Esophagus muscularis mucosa (tissue), 4 donors: ENCODE results near the gene PHLDB1. TPM values are rescaled to one million over a fixed set of nuclear protein-coding genes. Genes with fewer than 3 reads are reported as not detected.

Experiments
- DNase-seq: peaks from one replicate; pipeline ENCODE4 v3.0.0-alpha.2; 2017; ENCODE audit errors: extremely low spot score
- H3K27ac ChIP-seq, 4 donors: fragments of 200-600 bp; sonication (generic); replicated peaks in 1 of 4; 1 replicate in 3 of 4; 2 replicates in 1 of 4; pipeline ENCODE4 v1.5.1; 2016 to 2019; ENCODE audit warnings: mild to moderate bottlenecking in 1 of 4
- H3K27me3 ChIP-seq, 4 donors: fragments of 200-600 bp; sonication (generic); one replicate each; pipeline versions ENCODE4 v1.5.1 to v1.6.0; 2016 to 2019
- H3K36me3 ChIP-seq, 4 donors: fragments of 200-600 bp; sonication (generic); one replicate each; pipeline ENCODE4 v1.5.1; 2016 to 2019
- H3K4me1 ChIP-seq, 4 donors: fragments of 200-600 bp; sonication (generic); one replicate each; pipeline ENCODE4 v1.5.1; 2016 to 2019
- H3K4me3 ChIP-seq, 4 donors: fragments of 200-600 bp; sonication (generic); 1 replicate in 2 of 4; 2 replicates in 2 of 4; pipeline ENCODE4 v1.5.1; 2016 to 2019; ENCODE audit warnings: mild to moderate bottlenecking in 4 of 4, moderate library complexity in 1 of 4
- H3K9me3 ChIP-seq, 4 donors: fragments of 200-600 bp; sonication (generic); 1 replicate in 3 of 4; 2 replicates in 1 of 4; pipeline ENCODE4 v1.5.1; 2016 to 2019
- CTCF ChIP-seq, 3 experiments: fragments of 200-600 bp in 2 of 3; fragments of 450-650 bp in 1 of 3; sonication (generic) in 2 of 3; IDR thresholded peaks; one replicate each; pipeline ENCODE4 v1.5.1; 2017 to 2019; ENCODE audit warnings: antibody characterized with exemption in 3 of 3, mild to moderate bottlenecking in 2 of 3, moderate library complexity in 1 of 3
- EP300 ChIP-seq: sonication (generic); formaldehyde crosslinking; IDR thresholded peaks from one replicate; pipeline ENCODE4 v1.6.1; 2017; ENCODE audit warnings: antibody characterized with exemption
- POLR2A ChIP-seq: fragments of 450-650 bp; IDR thresholded peaks from one replicate; pipeline ENCODE4 v1.6.1; 2017; ENCODE audit warnings: antibody characterized with exemption, moderate library complexity, mild to moderate bottlenecking, low read depth
- POLR2AphosphoS5 ChIP-seq, 2 donors: sonication (generic); formaldehyde crosslinking; IDR thresholded peaks; one replicate each; pipeline ENCODE4 v1.6.1; 2017; ENCODE audit warnings: antibody characterized with exemption in 2 of 2
- WGBS: methylation state at CpG from one replicate; pipeline ENCODE4 v1.1.5; 2018; 5-methylcytosine and 5-hydroxymethylcytosine counted together
- intact Hi-C: fragments of 100-400 bp; cut with DNase I; formaldehyde crosslinking; loops from one replicate; pipeline ENCODE4 v1.15.1; 2023
- total RNA-seq, 4 donors: library from RNA; depleted of rRNA; stranded (reverse); fragments of >200 nt; gene quantifications; one replicate each; pipeline versions ENCODE4 v1.1.0 to v1.2.1, GENCODE V29; 2016

Gene PHLDB1
- total RNA-seq, 4 donors from 2014 or later, result 62.6 to 92.2 (median 78.9) TPM

- intact Hi-C loops, result no loop called here
These were observed 23.9 kb downstream of the PHLDB1 start for GRCh38 chr11:118631142-118631909.

GRCh38 chr11:118632577-118633318, 25.3 kb downstream of the PHLDB1 start:
- intact Hi-C loops, result no loop called here
- H3K9me3 ChIP-seq, result no peaks in the 10 kb centered on the region
- TF ChIP-seq CTCF (IDR thresholded peaks at IDR 0.05), result no peak
- no peak for TF ChIP-seq EP300
- TF ChIP-seq POLR2AphosphoS5 (IDR thresholded peaks at IDR 0.05), result no peak
- no peak for TF ChIP-seq POLR2A
- no peak for DNase-seq
- peaks cover 59 to 80% (median 73%) of the 10 kb centered on the region in 4 donors for H3K4me1 ChIP-seq
- peaks cover 6 to 100% (median 60%) of the 10 kb centered on the region in 4 donors for H3K36me3 ChIP-seq
- H3K4me3 ChIP-seq, result no peak overlapping the region
- H3K27me3 ChIP-seq, result no peaks in the 10 kb centered on the region
- peak overlapping the region; percentile 9 to 87 (median 82) for H3K27ac ChIP-seq
- WGBS, result 85% methylated on average over 9 of the region's 9 CpGs

More at GRCh38 chr11:118631142-118631909, 23.9 kb downstream of the PHLDB1 start:
- H3K27ac ChIP-seq, result peak overlapping the region in 1 of 4 donors; percentile 34
- TF ChIP-seq CTCF (IDR thresholded peaks at IDR 0.05), result no peak
- no peak for TF ChIP-seq POLR2AphosphoS5 (IDR thresholded peaks at IDR 0.05)
- TF ChIP-seq POLR2A, result no peak
- TF ChIP-seq EP300, result no peak
- H3K4me3 ChIP-seq, result no peak overlapping the region
- 93% methylated on average over 13 of the region's 14 CpGs for WGBS
- DNase-seq, result no peak
- peaks cover 6 to 100% (median 63%) of the 10 kb centered on the region in 4 donors for H3K36me3 ChIP-seq
- no peaks in the 10 kb centered on the region for H3K27me3 ChIP-seq
- no peaks in the 10 kb centered on the region for H3K9me3 ChIP-seq
- H3K4me1 ChIP-seq, result peaks cover 59 to 78% (median 74%) of the 10 kb centered on the region in 4 donors

GRCh38 chr11:118633319-118633690, 25.9 kb downstream of the PHLDB1 start:
- intact Hi-C loops, result no loop called here
- 78% methylated on average over 1 of the region's 1 CpG for WGBS
- peak overlapping the region; percentile 81 to 87 (median 84) for H3K27ac ChIP-seq
- TF ChIP-seq POLR2AphosphoS5 (IDR thresholded peaks at IDR 0.05), result no peak
- TF ChIP-seq EP300, result no peak
- TF ChIP-seq CTCF (IDR thresholded peaks at IDR 0.05), result no peak
- no peak for TF ChIP-seq POLR2A
- no peaks in the 10 kb centered on the region for H3K27me3 ChIP-seq
- DNase-seq, result no peak
- no peak overlapping the region for H3K4me3 ChIP-seq
- no peaks in the 10 kb centered on the region for H3K9me3 ChIP-seq
- H3K4me1 ChIP-seq, result peaks cover 55 to 74% (median 69%) of the 10 kb centered on the region in 4 donors
- H3K36me3 ChIP-seq, result peaks cover 4 to 100% (median 56%) of the 10 kb centered on the region in 4 donors

- Histone ChIP-seq H3K27me3 (no peaks in the 10 kb centered on the region), H3K9me3 (no peaks in the 10 kb centered on the region), H3K4me1 (peaks cover 48 to 68% (median 62%) of the 10 kb centered on the region in 4 donors), H3K4me3 (peak overlapping the region in 3 of 4 donors; percentile 42 to 55 (median 52)), H3K27ac (peak overlapping the region; percentile 81 to 87 (median 84)), H3K36me3 (peaks cover 0 to 100% (median 56%) of the 10 kb centered on the region in 4 donors)
- no peak for DNase-seq
- WGBS, result 45% methylated on average over 2 of the region's 4 CpGs
- TF ChIP-seq CTCF (IDR thresholded peaks at IDR 0.05), result no peak
- intact Hi-C loops, result no loop called here
These were observed 26.6 kb downstream of the PHLDB1 start for GRCh38 chr11:118633979-118634378.
